Activated CD8-positive, alpha-beta T cell treated with anti-CD3 and anti-CD28 coated beads for 36 hours (primary cell): ENCODE measurements around the gene HOXD10. TPM values are rescaled to one million over a fixed set of nuclear protein-coding genes. Genes with fewer than 3 reads are reported as not detected.

Experiments
- ATAC-seq: fragments of 200-7000 bp; cut with Tn5 transposase; one replicate; pipeline ENCODE4 v1.10.0; 2021; ENCODE audit warnings: mild to moderate bottlenecking, moderate library complexity
- CTCF ChIA-PET: fragments of 350-600 bp; sonication (Branson Sonifier 250); formaldehyde crosslinking; loops from one replicate; lab custom pipeline; 2021; ENCODE audit warnings: antibody characterized with exemption; lab: Charles Lee
- POLR2A ChIA-PET: fragments of 350-600 bp; sonication (Branson Sonifier 250); formaldehyde crosslinking; loops from one replicate; lab custom pipeline; 2021; ENCODE audit warnings: antibody characterized with exemption; lab: Charles Lee
- DNase-seq: peaks from one replicate; pipeline ENCODE4 v3.0.0-alpha.2; 2020
- H3K27ac Mint-ChIP-seq: one replicate; pipeline ENCODE4 v1.8.0; 2021; ENCODE audit warnings: mild to moderate bottlenecking, mixed read lengths
- H3K27me3 Mint-ChIP-seq: one replicate; pipeline ENCODE4 v1.8.0; 2021; ENCODE audit warnings: mixed read lengths
- H3K36me3 Mint-ChIP-seq: one replicate; pipeline ENCODE4 v1.8.0; 2021; ENCODE audit warnings: low read depth, mixed read lengths
- H3K4me1 Mint-ChIP-seq: one replicate; pipeline ENCODE4 v1.8.0; 2021; ENCODE audit warnings: low read depth, mixed read lengths
- H3K4me3 Mint-ChIP-seq: one replicate; pipeline ENCODE4 v1.8.0; 2021; ENCODE audit warnings: mild to moderate bottlenecking, moderate library complexity, mixed read lengths
- H3K9me3 Mint-ChIP-seq: one replicate; pipeline ENCODE4 v1.8.0; 2021; ENCODE audit warnings: mixed read lengths
- CTCF ChIP-seq: fragments of 200-600 bp; IDR thresholded peaks from one replicate; pipeline ENCODE4 v1.8.0; 2022; ENCODE audit warnings: antibody characterized with exemption, mild to moderate bottlenecking
- intact Hi-C: fragments of 100-400 bp; cut with micrococcal nuclease; formaldehyde crosslinking; loops from one replicate; pipeline ENCODE4 v1.10.0; 2022
- total RNA-seq, 2 experiments: library from RNA; stranded (reverse); gene quantifications; one replicate each; pipeline ENCODE4 v1.2.3, GENCODE V29; 2021

The HOXD10 gene
- total RNA-seq, 2 experiments from 2014 or later, result not detected

- no peaks in the 10 kb centered on the region for H3K36me3 Mint-ChIP-seq
- intact Hi-C loops, result loop anchor here (5.0 kb wide), 2 partner anchors 527 to 1022 kb away; no protein-coding TSS in a partner anchor
- ATAC-seq, result no peak
- ChIA-PET POLR2A (no interaction called here), CTCF (interaction anchor here (0.9 to 9.8 kb wide), 13 partner anchors 10 to 1023 kb away, joined by 3 to 95 read pairs (median 18); partner anchors contain the start of gene HOXD10)
- TF ChIP-seq CTCF, result no peak
- DNase-seq, result no peak
- H3K4me3 Mint-ChIP-seq, result no peak overlapping the region
- H3K27me3 Mint-ChIP-seq, result peaks cover 69% of the 10 kb centered on the region
- no peaks in the 10 kb centered on the region for H3K9me3 Mint-ChIP-seq
- peaks cover 22% of the 10 kb centered on the region for H3K4me1 Mint-ChIP-seq
- no peak overlapping the region for H3K27ac Mint-ChIP-seq
Observed at GRCh38 chr2:176125772-176126054, 9.1 kb downstream of the HOXD10 start.

DNA sequence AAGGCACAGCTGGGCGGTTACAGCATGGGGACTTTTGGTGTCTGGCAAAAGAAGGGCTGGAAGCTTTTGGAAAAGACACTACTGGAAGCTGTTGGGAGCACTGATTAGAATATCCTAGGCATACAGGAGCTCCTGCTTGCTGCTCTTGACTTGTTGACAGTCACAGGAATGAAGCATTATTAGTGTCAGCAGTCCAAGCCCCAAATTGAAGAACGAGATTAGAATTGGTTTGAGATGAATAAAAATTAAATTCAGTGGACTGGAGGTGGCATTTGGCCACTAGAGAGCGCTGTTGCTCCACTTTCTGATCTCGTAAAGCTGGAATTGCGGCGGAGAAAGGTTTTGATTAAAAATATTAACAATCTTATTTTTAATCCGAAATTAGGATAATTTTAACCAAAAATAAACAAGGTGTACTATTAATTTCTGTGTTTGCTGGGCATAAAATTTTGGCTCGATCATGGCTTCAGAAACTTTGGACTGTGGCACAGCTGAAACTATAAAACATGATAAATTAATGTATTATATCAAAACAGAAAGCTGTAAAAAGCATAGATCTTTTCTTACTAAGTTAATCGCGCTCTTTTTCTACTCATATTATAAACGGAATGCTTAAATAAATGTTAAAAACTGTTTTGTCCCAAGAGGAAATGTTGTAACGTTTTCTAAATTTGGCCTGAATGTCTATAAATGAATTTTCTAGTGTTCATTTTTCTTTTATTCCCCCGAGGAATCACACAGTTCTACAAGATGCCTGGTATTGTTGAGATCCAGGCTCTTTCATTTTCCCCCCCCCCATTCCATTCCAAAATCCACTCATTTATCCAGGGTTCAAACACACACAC is 10.6 kb downstream of the HOXD10 start:
- ChIA-PET POLR2A (interaction anchor here (0.6 to 1.1 kb wide), 4 partner anchors 264 to 861 kb away, joined by 3 read pairs; no protein-coding TSS in a partner anchor), CTCF (interaction anchor here (0.6 to 9.8 kb wide), 53 partner anchors 9 to 1038 kb away, joined by 3 to 95 read pairs (median 4); partner anchors contain the start of genes EVX2, HOXD10 and HOXD4)
- DNase-seq (peak; percentile 81), ATAC-seq (no peak)
- intact Hi-C loops, result loop anchor here (5.0 kb wide), 2 partner anchors 525 to 1020 kb away; no protein-coding TSS in a partner anchor
- no peaks in the 10 kb centered on the region for H3K9me3 Mint-ChIP-seq
- peak; percentile 90 for TF ChIP-seq CTCF
- H3K4me3 Mint-ChIP-seq, result no peak overlapping the region
- H3K27ac Mint-ChIP-seq, result no peak overlapping the region
- H3K36me3 Mint-ChIP-seq, result no peaks in the 10 kb centered on the region
- H3K4me1 Mint-ChIP-seq, result peaks cover 26% of the 10 kb centered on the region
- H3K27me3 Mint-ChIP-seq, result peaks cover 71% of the 10 kb centered on the region

- H3K27me3 Mint-ChIP-seq, result peaks cover 73% of the 10 kb centered on the region
- no peak for TF ChIP-seq CTCF
- H3K36me3 Mint-ChIP-seq, result no peaks in the 10 kb centered on the region
- H3K4me3 Mint-ChIP-seq, result no peak overlapping the region
- POLR2A ChIA-PET, result interaction anchor here (0.6 kb wide), 2 partner anchors 263 to 860 kb away, joined by 3 read pairs; no protein-coding TSS in a partner anchor
- no peaks in the 10 kb centered on the region for H3K9me3 Mint-ChIP-seq
- CTCF ChIA-PET, result interaction anchor here (0.6 to 9.8 kb wide), 29 partner anchors 9 to 1034 kb away, joined by 3 to 95 read pairs (median 8); partner anchors contain the start of genes HOXD10 and HOXD4
- intact Hi-C loops, result loop anchor here (5.0 kb wide), 2 partner anchors 525 to 1020 kb away; no protein-coding TSS in a partner anchor
- no peak for DNase-seq
- no peak for ATAC-seq
- no peak overlapping the region for H3K27ac Mint-ChIP-seq
- peaks cover 28% of the 10 kb centered on the region for H3K4me1 Mint-ChIP-seq
Observed at GRCh38 chr2:176127774-176128072, 11.1 kb downstream of the HOXD10 start.

GRCh38 chr2:176128172-176128981 is 11.8 kb downstream of the HOXD10 start:
- H3K27ac Mint-ChIP-seq, result peak overlapping the region; percentile 57
- no peaks in the 10 kb centered on the region for H3K9me3 Mint-ChIP-seq
- TF ChIP-seq CTCF, result no peak
- H3K4me3 Mint-ChIP-seq, result peak overlapping the region; percentile 15
- no peaks in the 10 kb centered on the region for H3K36me3 Mint-ChIP-seq
- ATAC-seq (no peak), DNase-seq (no peak)
- ChIA-PET POLR2A (interaction anchor here (0.5 to 0.6 kb wide), 3 partner anchors 13 to 860 kb away, joined by 3 read pairs; no protein-coding TSS in a partner anchor), CTCF (interaction anchor here (0.6 to 9.8 kb wide), 16 partner anchors 9 to 1033 kb away, joined by 3 to 95 read pairs (median 15); partner anchors contain the start of genes HOXD10 and HOXD4)
- peaks cover 79% of the 10 kb centered on the region for H3K27me3 Mint-ChIP-seq
- intact Hi-C loops, result loop anchor here (5.0 kb wide), 2 partner anchors 524 to 1019 kb away; no protein-coding TSS in a partner anchor
- peaks cover 28% of the 10 kb centered on the region for H3K4me1 Mint-ChIP-seq
